Activated T-helper 1 cell treated with anti-CD3 and anti-CD28 coated beads, Interleukin-2, amount 50 U/mL, for 16 hours (primary cell): ENCODE results near the gene CRACR2A.

Experiments
- DNase-seq, 2 donors: peaks; one replicate each; pipeline ENCODE4 v3.0.0-alpha.2; 2020; ENCODE audit warnings: low read depth in 1 of 2, low spot score in 1 of 2

The CRACR2A gene

DNA sequence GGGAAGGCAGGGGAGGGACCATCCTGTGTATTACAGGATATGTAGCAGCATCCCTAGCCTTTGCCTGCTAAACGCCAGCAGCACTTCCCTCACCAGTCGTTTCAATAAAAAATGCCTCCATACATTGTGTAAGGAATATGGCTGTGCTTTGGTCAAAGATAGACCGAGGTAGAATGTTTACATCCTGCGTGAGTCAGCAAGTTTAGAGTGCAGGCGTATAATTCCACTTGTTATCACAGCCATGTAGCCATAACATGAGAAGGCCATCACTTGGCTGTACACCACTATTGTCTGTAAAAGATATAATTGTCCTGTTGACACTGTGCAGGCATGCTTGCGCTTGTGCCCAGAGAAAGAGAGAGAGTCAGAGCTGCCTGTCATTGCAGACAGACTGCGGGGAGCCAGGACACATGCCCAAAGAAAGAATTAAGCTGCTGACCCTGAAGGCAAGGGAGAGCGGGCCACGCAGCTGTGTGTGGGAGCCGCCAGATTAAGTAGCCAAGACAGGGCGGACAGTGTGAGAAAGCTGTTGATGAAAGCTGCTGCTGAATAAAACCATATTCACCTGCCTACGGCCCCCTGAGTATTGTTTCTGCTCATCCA lies 68.4 kb downstream of the CRACR2A start:
- no peak for DNase-seq

GRCh38 chr12:3683670-3684069 lies 69.2 kb downstream of the CRACR2A start:
- no peak for DNase-seq

DNA sequence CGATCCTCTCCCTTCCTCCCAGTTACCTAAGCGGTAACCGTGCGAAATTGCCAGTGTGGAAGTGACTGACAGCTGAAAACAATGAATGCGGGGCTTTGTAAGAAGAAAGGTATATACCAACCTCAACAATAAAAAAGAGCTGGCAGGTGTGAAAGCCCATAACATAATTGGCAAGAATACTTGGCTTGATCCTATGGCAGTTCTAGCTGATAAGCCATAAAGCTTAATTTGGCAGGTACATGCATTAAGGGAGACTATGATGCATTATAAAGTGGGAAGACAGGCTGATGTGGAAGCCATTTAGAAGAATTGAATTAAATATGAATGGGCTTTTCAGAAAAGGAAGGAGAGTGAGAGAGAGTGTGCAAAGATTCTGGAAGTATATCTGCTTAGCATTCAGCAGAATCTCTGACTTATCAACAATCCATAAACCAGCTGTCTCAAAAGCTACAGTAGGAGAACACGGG lies 71.3 kb downstream of the CRACR2A start:
- no peak for DNase-seq

GRCh38 chr12:3680919-3681594 lies 71.9 kb downstream of the CRACR2A start:
- DNase-seq: no peak

DNA sequence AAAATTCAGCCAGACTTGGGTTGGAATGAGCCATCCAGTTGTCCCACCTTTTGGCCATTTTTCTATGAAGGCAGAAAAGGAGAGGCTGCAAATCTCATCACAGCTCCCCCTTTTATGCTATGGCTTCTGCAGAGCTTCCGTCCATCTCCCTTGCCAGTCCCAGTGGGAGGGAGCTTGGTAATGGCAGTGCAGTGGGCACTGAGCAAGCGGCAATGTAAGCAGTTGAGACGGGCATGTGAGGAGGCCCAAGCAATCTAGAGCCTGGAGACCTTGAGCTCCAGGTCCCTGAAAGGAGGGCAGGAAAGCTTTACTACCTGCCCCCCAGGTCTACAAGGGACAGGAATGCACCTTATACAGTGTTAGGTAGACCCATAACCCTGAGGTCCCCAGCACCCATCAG lies 73.1 kb downstream of the CRACR2A start:
- DNase-seq: no peak

DNA sequence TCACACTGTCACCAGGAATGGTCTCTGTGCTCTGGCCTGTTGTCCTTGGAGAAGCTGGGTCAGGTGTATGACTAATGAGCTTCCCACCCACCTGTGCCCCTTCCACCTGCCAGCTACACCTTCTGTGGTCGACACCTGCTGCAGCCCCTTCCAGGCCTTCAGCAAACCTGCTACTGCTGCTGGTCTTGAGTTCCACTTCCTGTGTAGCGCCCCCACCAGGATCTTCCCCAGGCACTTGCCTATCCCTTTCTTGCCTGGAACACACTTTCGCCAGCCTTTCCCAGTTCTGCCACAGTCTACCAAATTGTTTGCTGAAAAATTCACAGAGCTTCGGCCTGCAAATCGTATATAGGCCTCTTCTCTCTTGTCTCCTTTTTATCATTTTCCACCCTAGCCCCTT lies 75.3 kb downstream of the CRACR2A start:
- no peak for DNase-seq

GRCh38 chr12:3673981-3674708 lies 78.8 kb downstream of the CRACR2A start:
- no peak for DNase-seq

- DNase-seq: no peak
Observed at GRCh38 chr12:3672113-3672509, 80.8 kb downstream of the CRACR2A start.

DNA sequence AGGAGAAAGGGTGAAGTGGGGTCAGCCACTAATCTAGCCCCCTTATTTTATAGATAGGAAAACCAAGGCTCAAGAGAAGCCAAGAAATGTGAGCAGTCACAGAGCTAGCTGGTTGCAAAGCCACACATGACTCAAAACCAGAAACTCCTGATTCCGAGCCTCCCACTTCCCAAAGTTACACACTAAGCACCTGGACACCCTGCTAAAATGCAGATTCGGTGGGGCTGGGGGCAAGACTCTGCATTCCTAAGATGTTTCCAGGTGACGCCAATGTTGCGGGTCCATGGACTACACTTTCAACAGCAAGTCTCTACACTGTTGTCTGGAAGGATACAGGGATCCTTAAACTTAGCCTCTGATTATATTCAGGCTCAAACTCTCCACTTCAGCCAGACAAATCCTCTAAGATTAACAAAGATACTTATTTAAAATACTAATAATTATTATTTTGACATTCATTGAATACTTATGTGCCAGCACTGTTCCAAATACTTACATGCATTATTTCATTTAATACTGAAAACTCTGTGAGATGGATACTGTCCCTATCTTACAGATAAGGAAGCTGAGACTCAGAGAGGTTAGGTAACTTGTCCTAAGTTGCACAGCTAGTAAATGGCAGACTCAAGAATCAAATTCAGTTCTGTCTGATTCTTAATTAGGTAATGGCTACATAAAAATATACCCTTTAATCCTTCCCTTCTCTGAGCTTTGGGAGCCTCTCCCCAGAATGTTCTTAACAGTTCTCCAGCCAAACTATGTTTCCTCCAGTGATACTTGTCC lies 81.4 kb downstream of the CRACR2A start:
- DNase-seq: no peak

GRCh38 chr12:3670083-3670620 lies 82.8 kb downstream of the CRACR2A start:
- no peak for DNase-seq

DNA sequence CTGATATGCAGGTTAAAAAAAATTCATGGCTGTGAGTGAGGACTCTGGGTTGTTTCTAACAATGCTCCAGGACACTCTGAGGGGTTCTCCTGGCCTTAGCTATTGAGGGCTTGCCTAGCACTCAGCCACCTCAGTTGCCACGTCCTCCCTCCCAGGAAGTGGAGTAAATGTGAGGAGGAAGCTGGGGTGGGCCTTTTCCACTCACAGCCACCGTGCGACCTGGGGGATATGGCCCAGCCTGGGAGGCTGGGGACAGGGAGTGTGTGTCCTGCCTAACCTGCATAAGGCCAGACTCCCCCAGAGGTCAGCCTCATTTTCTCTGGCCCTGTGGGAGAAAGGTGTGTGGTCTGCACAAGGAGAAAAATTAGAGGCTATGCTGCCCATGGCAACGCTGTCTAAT lies 83.3 kb downstream of the CRACR2A start:
- DNase-seq: no peak

DNA sequence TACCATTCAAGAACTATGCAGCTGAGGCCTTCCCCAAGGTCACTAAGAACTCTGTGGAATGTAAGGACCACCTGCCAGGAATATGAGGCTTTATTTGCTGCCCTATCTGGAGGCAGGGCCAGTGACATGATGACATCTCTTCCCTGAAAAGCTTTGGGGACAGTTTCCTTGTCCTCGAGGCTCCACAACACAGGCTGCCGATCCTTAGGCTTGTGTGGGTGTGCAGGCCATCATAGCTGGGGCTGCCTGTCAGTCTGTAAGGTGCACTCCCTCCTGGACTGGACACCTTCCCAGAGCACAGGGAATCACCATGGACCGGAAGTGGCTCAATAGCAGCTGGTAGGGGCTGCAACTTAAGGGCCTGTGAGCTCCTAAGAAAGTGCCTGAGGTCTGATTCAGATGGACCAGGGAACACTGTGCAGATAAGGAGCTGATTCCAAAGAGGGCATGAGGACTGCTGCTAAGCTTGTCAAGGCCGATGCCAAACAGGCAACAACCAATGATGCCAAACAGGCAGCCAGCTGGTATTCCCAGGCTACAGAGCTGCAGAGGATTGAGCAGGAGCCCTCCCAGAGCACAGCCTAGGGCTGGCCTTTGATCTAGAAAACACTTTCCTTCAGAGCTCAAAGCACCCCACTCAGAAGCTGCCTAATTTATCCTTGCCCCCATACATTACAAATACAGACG lies 84.3 kb downstream of the CRACR2A start:
- DNase-seq: no peak

- DNase-seq: no peak
Observed at GRCh38 chr12:3667485-3667884, 85.4 kb downstream of the CRACR2A start.

GRCh38 chr12:3666441-3666840 lies 86.5 kb downstream of the CRACR2A start:
- DNase-seq: no peak

DNA sequence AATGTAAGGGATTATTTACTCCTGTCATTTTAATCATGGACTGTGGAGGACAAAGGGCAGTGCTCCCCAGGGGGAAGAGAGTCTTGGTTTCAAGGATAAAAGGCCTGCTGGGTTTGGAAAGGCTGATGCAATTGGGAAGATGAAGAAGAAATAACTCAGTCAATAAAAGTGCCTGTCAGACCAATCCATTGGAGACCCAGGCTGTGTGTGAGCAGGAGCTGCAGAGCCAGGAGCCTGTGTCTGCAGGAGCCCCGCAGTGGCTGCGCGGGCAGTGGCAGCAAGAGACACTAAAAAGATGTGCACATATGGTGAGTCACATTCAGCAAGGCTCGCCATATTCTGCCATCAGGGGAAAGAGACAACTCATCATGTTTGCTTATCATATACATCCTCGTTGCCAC lies 90.4 kb downstream of the CRACR2A start:
- no peak for DNase-seq

DNA sequence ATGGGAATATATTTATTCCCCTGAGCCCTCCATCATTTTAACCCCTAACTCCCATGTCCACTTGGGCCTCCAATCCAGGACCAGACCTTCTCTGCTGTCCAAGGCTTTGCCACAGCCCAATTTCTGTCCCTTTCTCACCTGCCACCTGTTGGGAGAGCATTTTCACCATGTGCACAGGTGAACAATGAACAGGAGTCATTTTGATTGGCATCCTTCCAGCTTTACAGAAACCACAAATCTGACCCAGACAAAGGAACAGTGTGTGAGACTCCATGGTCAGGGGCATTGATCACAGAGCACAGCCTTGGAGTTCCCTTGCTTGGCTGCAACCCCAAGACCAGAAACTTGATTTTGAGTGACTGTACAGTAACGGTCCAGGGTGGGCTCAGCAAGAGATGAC lies 91.9 kb downstream of the CRACR2A start:
- DNase-seq: no peak

- no peak for DNase-seq
Observed at GRCh38 chr12:3658327-3659163, 94.4 kb downstream of the CRACR2A start.

GRCh38 chr12:3656946-3657622 lies 95.8 kb downstream of the CRACR2A start:
- no peak for DNase-seq

GRCh38 chr12:3655328-3655900 lies 97.5 kb downstream of the CRACR2A start:
- DNase-seq: no peak
